ENCODE results near the gene INS. TPM values are rescaled to one million over a fixed set of nuclear protein-coding genes. Genes with fewer than 3 reads are reported as not detected.

The INS gene
- total and polyA plus RNA-seq, 2 of the 4 experiments (the other 2 are of a cell fraction), result not detected

- no peak overlapping the region for H2BK15ac ChIP-seq (ENCODE audit: low read depth, low read length)
- H3K27me3 ChIP-seq (ENCODE audit: control insufficient read depth, insufficient read depth, low read length), result peaks cover 61% of the 10 kb centered on the region
- H2AFZ ChIP-seq (replicated peaks; ENCODE audit: low read length, poor library complexity), result peak overlapping the region; percentile 86
- peaks cover 0 to 4% of the 10 kb centered on the region in 2 experiments; a peak in 2 of 4 replicates for H3K79me1 ChIP-seq (ENCODE audit: low read depth in 1 of 2, low read length in 2 of 2)
- H4K91ac ChIP-seq (ENCODE audit: insufficient read depth, low read depth, low read length), result no peak overlapping the region
- H3K4me3 ChIP-seq (ENCODE audit: insufficient read depth, low read depth, low read length), result peak overlapping the region; percentile 41
- H3K9me3 ChIP-seq (ENCODE audit: control insufficient read depth, insufficient read depth, low read length), result no peaks in the 10 kb centered on the region
- DNase-seq, result no peak
- peak overlapping the region; percentile 78 for H3K4me2 ChIP-seq (ENCODE audit: low read depth, low read length)
- H3K56ac ChIP-seq (ENCODE audit: extremely low read depth, insufficient read depth, low read length), result no peak overlapping the region
- H3K36me3 ChIP-seq (ENCODE audit: control insufficient read depth, insufficient read depth, low read length), result no peaks in the 10 kb centered on the region
- no CpG with 5 or more reads among the region's 8 CpGs for WGBS, 2 experiments (ENCODE audit: extremely low coverage in 2 of 2, insufficient read length in 1 of 2)
- H3K23ac ChIP-seq (ENCODE audit: low read depth, low read length), result no peak overlapping the region
- H2AK9ac ChIP-seq (replicated peaks; ENCODE audit: low read depth, low read length, poor library complexity), result peak overlapping the region; percentile 61
- H3K4me1 ChIP-seq (ENCODE audit: control insufficient read depth, insufficient read depth, low read length), result no peaks in the 10 kb centered on the region; the same call in 1 of the 2 replicates
- peak overlapping the region in 1 of 2 experiments; percentile 42; a peak in 1 of 4 replicates for H4K8ac ChIP-seq (ENCODE audit: low read depth in 2 of 2, low read length in 2 of 2)
- no peak overlapping the region for H3K27ac ChIP-seq (ENCODE audit: insufficient read depth, low read length)
- peak; percentile 4; the same call in 1 of the 2 replicates for ATAC-seq (ENCODE audit: low read depth)
- POLR2A ChIA-PET (ENCODE audit: unreplicated experiment), result no interaction called here
- H3K4ac ChIP-seq (ENCODE audit: low read depth, low read length), result peak overlapping the region; percentile 43; the same call in 1 of the 2 replicates
- in situ Hi-C loops (cut with MboI; ENCODE audit: low sequenced_read_pairs) (no loop called here), dilution Hi-C loops (cut with HindIII; ENCODE audit: low sequenced_read_pairs, unreplicated experiment) (no loop called here), intact Hi-C loops (cut with micrococcal nuclease) (loop anchor here (5.0 kb wide), 1 partner anchor 40 kb away; no protein-coding TSS in a partner anchor)
- CTCF ChIA-PET, result interaction anchor here (1.4 kb wide), 1 partner anchor 14 kb away, joined by 7 read pairs; no protein-coding TSS in a partner anchor
- H3K9ac ChIP-seq (ENCODE audit: low read depth, low read length), result peak overlapping the region; percentile 28; the same call in 1 of the 2 replicates
- no peak overlapping the region for H2BK5ac ChIP-seq (ENCODE audit: low read depth, low read length, poor library complexity, severe bottlenecking)
- H3K18ac ChIP-seq (ENCODE audit: low read depth, low read length), result no peak overlapping the region
- H3K14ac ChIP-seq (replicated peaks; ENCODE audit: low read depth, low read length), result no peak overlapping the region
- H4K20me1 ChIP-seq (ENCODE audit: insufficient read depth, low read length), result peaks cover 28% of the 10 kb centered on the region
- no peak for TF ChIP-seq CTCF (conservative IDR thresholded peaks at IDR 0.05; ENCODE audit: low read depth, low read length)
- no peak for TF ChIP-seq CHD1 (IDR thresholded peaks at IDR 0.05; ENCODE audit: low read depth, low read length)
- TF ChIP-seq MAFK (IDR thresholded peaks at IDR 0.05; ENCODE audit: low read depth, low read length), result no peak
- TF ChIP-seq NFE2L2 (IDR thresholded peaks at IDR 0.05; ENCODE audit: low read depth, low read length), result no peak
- TF ChIP-seq RAD21 (IDR thresholded peaks at IDR 0.05; ENCODE audit: low read length), result no peak
- TF ChIP-seq RFX5 (IDR thresholded peaks at IDR 0.05; ENCODE audit: low read depth, low read length), result no peak
- TF ChIP-seq MAZ (IDR thresholded peaks at IDR 0.05; ENCODE audit: borderline replicate concordance, low read depth, low read length), result no peak
- no peak for TF ChIP-seq POLR2A (IDR thresholded peaks at IDR 0.05; ENCODE audit: low read depth, low read length)
- TF ChIP-seq ELK1 (IDR thresholded peaks at IDR 0.05; ENCODE audit: borderline replicate concordance, low read depth, low read length), result no peak
- H3K9me1 ChIP-seq (ENCODE audit: insufficient read depth, low read length), result peaks cover under 1% of the 10 kb centered on the region
- no peak overlapping the region for H4K5ac ChIP-seq (ENCODE audit: low read depth, low read length)
- H2BK20ac ChIP-seq (ENCODE audit: low read depth, low read length), result peak overlapping the region; percentile 53; the same call in 1 of the 2 replicates
- BruUV-seq (replicated peaks), result no TSS peak
- 0 out of 2 replicates have a peak overlapping the region, but pooled peaks have one; percentile 28 for H2AK5ac ChIP-seq (ENCODE audit: low read depth, low read length)
- H2BK120ac ChIP-seq (ENCODE audit: low read depth, low read length), result 0 out of 2 replicates have a peak overlapping the region, but pooled peaks have one; percentile 40
Observed at GRCh38 chr11:2136952-2137201, 24.1 kb downstream of the INS start.

Measured in IMR-90 (cell line).